HepG2 (cell line): ENCODE measurements around the gene GARIN5A. TPM values are rescaled to one million over a fixed set of nuclear protein-coding genes. Genes with fewer than 3 reads are reported as not detected.

Source experiments
- CERS6 ChIP-seq: sonication (generic); formaldehyde crosslinking; IDR thresholded peaks from 2 replicates; pipeline ENCODE4 v1.5.0; 2020; ENCODE audit warnings: missing genetic modification reagents
- GLMP ChIP-seq: sonication (generic); formaldehyde crosslinking; IDR thresholded peaks from 2 replicates; pipeline ENCODE4 v1.9.0; 2021; ENCODE audit warnings: missing genetic modification reagents, mild to moderate bottlenecking, borderline replicate concordance
- PHF21A ChIP-seq: sonication (generic); formaldehyde crosslinking; IDR thresholded peaks from 2 replicates; pipeline ENCODE4 v1.5.0; 2020; ENCODE audit warnings: mild to moderate bottlenecking, missing genetic modification reagents
- RARG ChIP-seq: sonication (generic); formaldehyde crosslinking; IDR thresholded peaks from 2 replicates; pipeline ENCODE4 v1.4.0; 2020; ENCODE audit warnings: low read depth, mild to moderate bottlenecking, missing genetic modification reagents
- SNRNP70 ChIP-seq: fragments of 200-400 bp; formaldehyde crosslinking; IDR thresholded peaks from 2 replicates; pipeline ENCODE4 v1.6.1; 2017; ENCODE audit warnings: mild to moderate bottlenecking, low read depth, low read length, moderate library complexity
- SP5 ChIP-seq: IDR thresholded peaks from 2 replicates; pipeline ENCODE4 v1.6.1; 2016; ENCODE audit warnings: low read depth, borderline replicate concordance
- ZFP82 ChIP-seq: sonication (generic); formaldehyde crosslinking; IDR thresholded peaks from 2 replicates; pipeline ENCODE4 v1.5.1; 2020; ENCODE audit warnings: mild to moderate bottlenecking, missing genetic modification reagents, borderline replicate concordance
- ZHX1 ChIP-seq: sonication (generic); formaldehyde crosslinking; IDR thresholded peaks from 2 replicates; pipeline ENCODE4 v1.8.1; 2022; ENCODE audit warnings: low read depth, mild to moderate bottlenecking, missing genetic modification reagents
- ZNF496 ChIP-seq: sonication (generic); formaldehyde crosslinking; IDR thresholded peaks from 2 replicates; pipeline ENCODE4 v1.8.1; 2023; ENCODE audit warnings: mild to moderate bottlenecking, moderate library complexity, missing genetic modification reagents; ENCODE audit not compliant: insufficient replicate concordance
- ZNF660 ChIP-seq: sonication (generic); formaldehyde crosslinking; IDR thresholded peaks from 2 replicates; pipeline ENCODE4 v1.5.1; 2020; ENCODE audit warnings: mild to moderate bottlenecking, low read depth, missing genetic modification reagents, borderline replicate concordance
- ZSCAN31 ChIP-seq: sonication (generic); formaldehyde crosslinking; IDR thresholded peaks from 2 replicates; pipeline ENCODE4 v1.5.0; 2020; ENCODE audit warnings: low read depth, mild to moderate bottlenecking, missing genetic modification reagents
- polyA plus RNA-seq, 8 experiments: library from polyadenylated mRNA; depleted of rRNA in 3 of 8; stranded (reverse) in 7 of 8; unstranded in 1 of 8; fragments of >200 nt; fragmentation: Illumina TruSeq in 4 of 8; extraction: Trizol in 4 of 8; gene quantifications; 2 replicates each; pipeline versions ENCODE4 v1.2.1 to v1.2.3, GENCODE V29; 2011 to 2016; ENCODE audit warnings: low read depth in 4 of 8, missing spikeins in 1 of 8, mixed read lengths in 1 of 8; ENCODE audit not compliant: insufficient read depth in 1 of 8
- total RNA-seq, 5 experiments: library from RNA; depleted of rRNA; stranded (reverse); fragments of >200 nt; fragmentation: Illumina TruSeq; extraction: Trizol; gene quantifications; 2 replicates each; pipeline ENCODE4 v1.2.3, GENCODE V29; 2016; ENCODE audit warnings: low read depth in 1 of 5
- TF ChIP-seq, protein P1 (sequence below): sonication (generic); formaldehyde crosslinking; IDR thresholded peaks from 2 replicates; pipeline ENCODE4 v1.5.1; 2020; ENCODE audit warnings: missing genetic modification reagents, mild to moderate bottlenecking, borderline replicate concordance
- TF ChIP-seq, protein P2 (sequence below): sonication (generic); formaldehyde crosslinking; IDR thresholded peaks from 2 replicates; pipeline ENCODE4 v1.8.1; 2023; ENCODE audit warnings: mild to moderate bottlenecking, missing genetic modification reagents
- TF ChIP-seq, protein P3 (sequence below): sonication (generic); formaldehyde crosslinking; IDR thresholded peaks from 2 replicates; pipeline ENCODE4 v1.4.0; 2020; ENCODE audit warnings: missing genetic modification reagents, mild to moderate bottlenecking, borderline replicate concordance

GARIN5A gene
- total and polyA plus RNA-seq, 2 of the 13 experiments (the other 11 are each of a cell fraction or from before 2014, with no cell fraction given): not detected

DNA sequence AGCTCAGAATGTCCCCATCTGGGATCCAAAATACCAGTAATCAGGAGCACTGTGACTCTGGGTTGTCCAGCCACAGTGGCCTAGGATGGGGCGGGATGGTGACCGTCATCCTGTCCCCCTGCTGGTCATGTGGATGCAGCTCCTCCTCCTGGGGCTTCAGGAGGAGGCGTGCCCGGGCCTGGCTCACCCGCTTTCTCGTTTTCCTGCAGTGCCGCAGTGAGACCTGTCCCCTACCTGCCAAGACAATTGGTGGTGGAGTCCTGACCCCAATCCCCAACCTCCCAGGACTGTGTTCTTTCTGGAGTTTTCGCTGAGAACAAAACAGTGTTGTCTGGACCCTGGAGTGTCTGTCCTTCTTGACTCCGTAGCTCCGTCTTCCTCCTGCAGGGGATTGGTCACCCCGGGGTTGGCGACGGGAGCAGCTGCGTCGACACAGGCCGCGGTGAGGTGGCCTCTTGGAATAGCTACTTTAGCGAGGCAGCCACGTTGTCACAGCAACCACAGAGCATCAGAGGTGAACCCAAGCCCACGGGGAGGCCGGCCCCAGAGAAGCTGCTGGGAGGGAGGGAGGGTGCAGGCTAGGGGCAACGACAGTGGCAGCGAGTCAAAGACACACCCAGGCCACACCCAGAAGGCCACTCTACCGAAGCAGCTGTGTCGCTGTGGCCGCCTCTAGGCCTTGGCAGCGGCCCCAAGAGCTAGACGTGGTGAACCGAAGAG is 10.5 kb downstream of the GARIN5A start (continued):
- TF ChIP-seq SP5 (CRISPR knock-in tag): 0 out of 2 replicates have a peak, but pooled peaks have one; percentile 32
- no peak for TF ChIP-seq SNRNP70
- no peak for TF ChIP-seq ZNF660 (CRISPR knock-in tag)
- no peak for TF ChIP-seq RARG (CRISPR knock-in tag)
- no peak for TF ChIP-seq ZSCAN31
- TF ChIP-seq, protein P1, sequence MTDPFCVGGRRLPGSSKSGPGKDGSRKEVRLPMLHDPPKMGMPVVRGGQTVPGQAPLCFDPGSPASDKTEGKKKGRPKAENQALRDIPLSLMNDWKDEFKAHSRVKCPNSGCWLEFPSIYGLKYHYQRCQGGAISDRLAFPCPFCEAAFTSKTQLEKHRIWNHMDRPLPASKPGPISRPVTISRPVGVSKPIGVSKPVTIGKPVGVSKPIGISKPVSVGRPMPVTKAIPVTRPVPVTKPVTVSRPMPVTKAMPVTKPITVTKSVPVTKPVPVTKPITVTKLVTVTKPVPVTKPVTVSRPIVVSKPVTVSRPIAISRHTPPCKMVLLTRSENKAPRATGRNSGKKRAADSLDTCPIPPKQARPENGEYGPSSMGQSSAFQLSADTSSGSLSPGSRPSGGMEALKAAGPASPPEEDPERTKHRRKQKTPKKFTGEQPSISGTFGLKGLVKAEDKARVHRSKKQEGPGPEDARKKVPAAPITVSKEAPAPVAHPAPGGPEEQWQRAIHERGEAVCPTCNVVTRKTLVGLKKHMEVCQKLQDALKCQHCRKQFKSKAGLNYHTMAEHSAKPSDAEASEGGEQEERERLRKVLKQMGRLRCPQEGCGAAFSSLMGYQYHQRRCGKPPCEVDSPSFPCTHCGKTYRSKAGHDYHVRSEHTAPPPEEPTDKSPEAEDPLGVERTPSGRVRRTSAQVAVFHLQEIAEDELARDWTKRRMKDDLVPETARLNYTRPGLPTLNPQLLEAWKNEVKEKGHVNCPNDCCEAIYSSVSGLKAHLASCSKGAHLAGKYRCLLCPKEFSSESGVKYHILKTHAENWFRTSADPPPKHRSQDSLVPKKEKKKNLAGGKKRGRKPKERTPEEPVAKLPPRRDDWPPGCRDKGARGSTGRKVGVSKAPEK (CRISPR knock-in tag): no peak
- TF ChIP-seq, protein P2, sequence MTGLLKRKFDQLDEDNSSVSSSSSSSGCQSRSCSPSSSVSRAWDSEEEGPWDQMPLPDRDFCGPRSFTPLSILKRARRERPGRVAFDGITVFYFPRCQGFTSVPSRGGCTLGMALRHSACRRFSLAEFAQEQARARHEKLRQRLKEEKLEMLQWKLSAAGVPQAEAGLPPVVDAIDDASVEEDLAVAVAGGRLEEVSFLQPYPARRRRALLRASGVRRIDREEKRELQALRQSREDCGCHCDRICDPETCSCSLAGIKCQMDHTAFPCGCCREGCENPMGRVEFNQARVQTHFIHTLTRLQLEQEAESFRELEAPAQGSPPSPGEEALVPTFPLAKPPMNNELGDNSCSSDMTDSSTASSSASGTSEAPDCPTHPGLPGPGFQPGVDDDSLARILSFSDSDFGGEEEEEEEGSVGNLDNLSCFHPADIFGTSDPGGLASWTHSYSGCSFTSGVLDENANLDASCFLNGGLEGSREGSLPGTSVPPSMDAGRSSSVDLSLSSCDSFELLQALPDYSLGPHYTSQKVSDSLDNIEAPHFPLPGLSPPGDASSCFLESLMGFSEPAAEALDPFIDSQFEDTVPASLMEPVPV (CRISPR knock-in tag): no peak
- TF ChIP-seq ZFP82 (CRISPR knock-in tag): no peak
- TF ChIP-seq PHF21A: no peak
- no peak for TF ChIP-seq ZHX1 (CRISPR knock-in tag)
- TF ChIP-seq ZNF496 (CRISPR knock-in tag): no peak
- no peak for TF ChIP-seq CERS6 (CRISPR knock-in tag)
- TF ChIP-seq, protein P3, sequence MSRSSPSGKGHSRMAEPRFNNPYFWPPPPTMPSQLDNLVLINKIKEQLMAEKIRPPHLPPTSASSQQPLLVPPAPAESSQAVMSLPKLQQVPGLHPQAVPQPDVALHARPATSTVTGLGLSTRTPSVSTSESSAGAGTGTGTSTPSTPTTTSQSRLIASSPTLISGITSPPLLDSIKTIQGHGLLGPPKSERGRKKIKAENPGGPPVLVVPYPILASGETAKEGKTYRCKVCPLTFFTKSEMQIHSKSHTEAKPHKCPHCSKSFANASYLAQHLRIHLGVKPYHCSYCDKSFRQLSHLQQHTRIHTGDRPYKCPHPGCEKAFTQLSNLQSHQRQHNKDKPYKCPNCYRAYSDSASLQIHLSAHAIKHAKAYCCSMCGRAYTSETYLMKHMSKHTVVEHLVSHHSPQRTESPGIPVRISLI (CRISPR knock-in tag): no peak
- no peak for TF ChIP-seq GLMP (CRISPR knock-in tag)
- TF ChIP-seq, all 625 proteins: peak for 8
